T follicular helper cell (primary cell): Measurements from ENCODE around the gene EML3.
"Not testable (repeated sequence)": the region's sequence is repeated elsewhere in the genome, so short reads cannot be mapped to it uniquely, and the experiment has no call there.

Source experiments
- DNase-seq: peaks from one replicate; pipeline ENCODE4 v3.0.0-alpha.2; 2020; ENCODE audit warnings: low read depth

The EML3 gene

GRCh38 chr11:62600367-62601121 is 12.0 kb downstream of the EML3 start:
- DNase-seq: peak; percentile 16

- DNase-seq: no peak
Observed at GRCh38 chr11:62599901-62600300, 12.7 kb downstream of the EML3 start.

- peak; percentile 95 for DNase-seq
Observed at GRCh38 chr11:62599069-62599696, 13.4 kb downstream of the EML3 start.

- no peak for DNase-seq
Observed at GRCh38 chr11:62595124-62595523, 17.5 kb downstream of the EML3 start.

- DNase-seq: peak; percentile 71
Observed at GRCh38 chr11:62593434-62594044, 19.0 kb downstream of the EML3 start.

- no peak for DNase-seq
Observed at GRCh38 chr11:62592989-62593421, 19.6 kb downstream of the EML3 start.

GRCh38 chr11:62592146-62592815 is 20.3 kb downstream of the EML3 start:
- no peak for DNase-seq

- peak; percentile 95 for DNase-seq
Observed at GRCh38 chr11:62591448-62592145, 21.0 kb downstream of the EML3 start, which contains the start of gene TUT1. Gene TUT1, minus strand, starts transcription at chr11:62591523. Its CDS starts 38 bp downstream, at chr11:62591485.

- no peak for DNase-seq
Observed at GRCh38 chr11:62588966-62589637, 23.5 kb downstream of the EML3 start.

- DNase-seq: not testable (repeated sequence)
Observed at GRCh38 chr11:62585356-62585755, 27.2 kb downstream of the EML3 start.

- DNase-seq: not testable (repeated sequence)
Observed at GRCh38 chr11:62581735-62582134, 30.8 kb downstream of the EML3 start.

- no peak for DNase-seq
Observed at GRCh38 chr11:62580959-62581715, 31.4 kb downstream of the EML3 start.

GRCh38 chr11:62579252-62579651 is 33.3 kb downstream of the EML3 start:
- DNase-seq: no peak

- DNase-seq: no peak
Observed at GRCh38 chr11:62578541-62578940, 34.0 kb downstream of the EML3 start.

- DNase-seq: no peak
Observed at GRCh38 chr11:62577046-62577714, 35.4 kb downstream of the EML3 start.

- DNase-seq: no peak
Observed at GRCh38 chr11:62575837-62576236, 36.7 kb downstream of the EML3 start.

GRCh38 chr11:62575156-62575555 is 37.4 kb downstream of the EML3 start:
- no peak for DNase-seq

- no peak for DNase-seq
Observed at GRCh38 chr11:62574363-62575071, 38.1 kb downstream of the EML3 start.
